ENCODE data around the gene ARRDC1. TPM values are rescaled to one million over a fixed set of nuclear protein-coding genes. Genes with fewer than 3 reads are reported as not detected.

Gene ARRDC1
- total RNA-seq, 1 experiment from 2014 or later, result 13.3 TPM

GRCh38 chr9:137638680-137639079 lies 33.2 kb downstream of the ARRDC1 start:
- Histone ChIP-seq H3K4me1 (ENCODE audit: insufficient read depth, low read length, poor library complexity, severe bottlenecking) (no peaks in the 10 kb centered on the region), H3K9me3 (ENCODE audit: low read depth, low read length, poor library complexity, severe bottlenecking) (no peaks in the 10 kb centered on the region), H3K27me3 (replicated peaks; ENCODE audit: insufficient read depth, low read depth, low read length, poor library complexity) (no peaks in the 10 kb centered on the region), H3K27ac (ENCODE audit: low read depth, low read length, poor library complexity, severe bottlenecking) (no peak overlapping the region), H3K4me3 (ENCODE audit: low read depth, low read length, poor library complexity, severe bottlenecking) (no peak overlapping the region), H3K36me3 (ENCODE audit: insufficient read depth, low read length, poor library complexity, severe bottlenecking) (no peaks in the 10 kb centered on the region)
- no TSS peak for BruUV-seq (replicated peaks)
- DNase-seq (ENCODE audit: low spot score), result no peak
- TF ChIP-seq EZH2 (IDR thresholded peaks at IDR 0.05; ENCODE audit: borderline replicate concordance, low read depth, low read length, poor library complexity, severe bottlenecking), result no peak
- no peak for TF ChIP-seq CTCF (conservative IDR thresholded peaks at IDR 0.05; ENCODE audit: low read depth, low read length)
- POLR2A ChIA-PET (ENCODE audit: low non-redundant PET), result no interaction called here
- intact Hi-C loops (cut with micrococcal nuclease; ENCODE audit: unreplicated experiment), result no loop called here
- CTCF ChIA-PET, result no interaction called here

GRCh38 chr9:137639303-137640051 lies 34.0 kb downstream of the ARRDC1 start:
- H3K27me3 ChIP-seq (replicated peaks; ENCODE audit: insufficient read depth, low read depth, low read length, poor library complexity), result no peaks in the 10 kb centered on the region
- H3K36me3 ChIP-seq (ENCODE audit: insufficient read depth, low read length, poor library complexity, severe bottlenecking), result no peaks in the 10 kb centered on the region
- no peaks in the 10 kb centered on the region for H3K9me3 ChIP-seq (ENCODE audit: low read depth, low read length, poor library complexity, severe bottlenecking)
- POLR2A ChIA-PET (ENCODE audit: low non-redundant PET), result no interaction called here
- DNase-seq (ENCODE audit: low spot score), result no peak
- TF ChIP-seq EZH2 (IDR thresholded peaks at IDR 0.05; ENCODE audit: borderline replicate concordance, low read depth, low read length, poor library complexity, severe bottlenecking), result no peak
- no peak for TF ChIP-seq CTCF (conservative IDR thresholded peaks at IDR 0.05; ENCODE audit: low read depth, low read length)
- intact Hi-C loops (cut with micrococcal nuclease; ENCODE audit: unreplicated experiment), result no loop called here
- no peaks in the 10 kb centered on the region for H3K4me1 ChIP-seq (ENCODE audit: insufficient read depth, low read length, poor library complexity, severe bottlenecking)
- no TSS peak for BruUV-seq (replicated peaks)
- no peak overlapping the region for H3K27ac ChIP-seq (ENCODE audit: low read depth, low read length, poor library complexity, severe bottlenecking)
- no peak overlapping the region for H3K4me3 ChIP-seq (ENCODE audit: low read depth, low read length, poor library complexity, severe bottlenecking)
- CTCF ChIA-PET, result no interaction called here

GRCh38 chr9:137640862-137641261 lies 35.4 kb downstream of the ARRDC1 start:
- no peaks in the 10 kb centered on the region for H3K4me1 ChIP-seq (ENCODE audit: insufficient read depth, low read length, poor library complexity, severe bottlenecking)
- H3K36me3 ChIP-seq (ENCODE audit: insufficient read depth, low read length, poor library complexity, severe bottlenecking), result no peaks in the 10 kb centered on the region
- H3K27me3 ChIP-seq (replicated peaks; ENCODE audit: insufficient read depth, low read depth, low read length, poor library complexity), result no peaks in the 10 kb centered on the region
- no TSS peak for BruUV-seq (replicated peaks)
- intact Hi-C loops (cut with micrococcal nuclease; ENCODE audit: unreplicated experiment), result no loop called here
- CTCF ChIA-PET, result no interaction called here
- POLR2A ChIA-PET (ENCODE audit: low non-redundant PET), result no interaction called here
- no peak for DNase-seq (ENCODE audit: low spot score)
- TF ChIP-seq CTCF (conservative IDR thresholded peaks at IDR 0.05; ENCODE audit: low read depth, low read length) (no peak), EZH2 (IDR thresholded peaks at IDR 0.05; ENCODE audit: borderline replicate concordance, low read depth, low read length, poor library complexity, severe bottlenecking) (no peak)
- H3K4me3 ChIP-seq (ENCODE audit: low read depth, low read length, poor library complexity, severe bottlenecking), result no peak overlapping the region
- H3K9me3 ChIP-seq (ENCODE audit: low read depth, low read length, poor library complexity, severe bottlenecking), result no peaks in the 10 kb centered on the region
- no peak overlapping the region for H3K27ac ChIP-seq (ENCODE audit: low read depth, low read length, poor library complexity, severe bottlenecking)
